SK-N-MC (cell line): ENCODE measurements around the gene IMMP2L.

Experiments used
- EZH2 ChIP-seq: fragments of 200-600 bp; sonication (generic); IDR thresholded peaks from one replicate; pipeline ENCODE4 v1.6.1; 2017; ENCODE audit warnings: antibody characterized with exemption
- FOXP2 ChIP-seq: optimal IDR thresholded peaks from 2 replicates; pipeline ENCODE3; 2011; ENCODE audit warnings: mild to moderate bottlenecking, moderate library complexity; ENCODE audit not compliant: insufficient read depth; ENCODE audit errors: extremely low read length, control extremely low read depth
- POLR2AphosphoS5 ChIP-seq: IDR thresholded peaks from 2 replicates; pipeline ENCODE4 v1.6.1; 2012; ENCODE audit warnings: mild to moderate bottlenecking, low read depth, low read length, borderline replicate concordance

DNA sequence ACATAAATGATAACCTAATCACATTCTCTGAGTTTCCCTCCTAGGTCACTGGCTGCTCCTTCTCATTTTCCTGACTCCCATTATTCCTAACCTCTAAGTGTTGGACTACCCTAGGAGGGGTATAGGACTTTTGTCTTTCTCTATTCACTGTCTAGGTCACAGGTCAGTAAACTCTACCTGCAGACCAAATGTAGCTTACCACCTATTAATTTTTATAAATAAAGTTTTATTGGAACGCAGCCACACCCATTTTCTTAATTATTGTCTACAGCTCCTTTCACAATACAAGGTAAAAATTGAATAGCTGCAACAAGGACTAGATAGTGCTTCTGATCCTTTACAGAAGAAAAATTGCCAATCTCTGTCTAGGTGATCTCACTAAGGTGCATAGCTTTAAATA is 156.7 kb downstream of the IMMP2L start:
- TF ChIP-seq EZH2 (no peak), POLR2AphosphoS5 (no peak), FOXP2 (no peak)
